ENCODE data around the gene TMEM132E. TPM values are rescaled to one million over a fixed set of nuclear protein-coding genes. Genes with fewer than 3 reads are reported as not detected.

Gene TMEM132E
- total and polyA plus RNA-seq, 2 of the 8 experiments (the other 6 are each of a cell fraction or from before 2014, with no cell fraction given): 0.45 to 0.60 TPM

GRCh38 chr17:34672176-34672785 lies 92.9 kb downstream of the TMEM132E start (continued):
- TF ChIP-seq ATF3 (IDR thresholded peaks at IDR 0.05; ENCODE audit: insufficient read depth, low read depth, low read length): no peak
- no peak for TF ChIP-seq NRF1 (IDR thresholded peaks at IDR 0.05; ENCODE audit: low read depth, low read length)
- no peak for TF ChIP-seq TEAD4 (IDR thresholded peaks at IDR 0.05; ENCODE audit: low read depth, low read length)

Data from H1 (cell line).